ENCODE measurements around the gene DNAJC5G. TPM values are rescaled to one million over a fixed set of nuclear protein-coding genes. Genes with fewer than 3 reads are reported as not detected.

The DNAJC5G gene
- total RNA-seq, 1 experiment from 2014 or later: not detected

GRCh38 chr2:27306136-27306535 is 30.9 kb downstream of the DNAJC5G start:
- Mint-ChIP-seq H3K36me3 (ENCODE audit: insufficient read depth, unreplicated experiment) (peaks cover 16% of the 10 kb centered on the region), H3K4me3 (ENCODE audit: unreplicated experiment) (no peak overlapping the region), H3K4me1 (ENCODE audit: insufficient read depth, unreplicated experiment) (no peaks in the 10 kb centered on the region), H3K27me3 (ENCODE audit: insufficient read depth, unreplicated experiment) (no peaks in the 10 kb centered on the region), H3K27ac (ENCODE audit: low read depth, unreplicated experiment) (no peak overlapping the region), H3K9me3 (ENCODE audit: unreplicated experiment) (no peaks in the 10 kb centered on the region)
- DNase-seq (ENCODE audit: unreplicated experiment): no peak
- ChIA-PET CTCF (interaction anchor here (0.9 to 5.0 kb wide), 4 partner anchors 9 to 207 kb away, joined by 3 to 52 read pairs (median 4); no protein-coding TSS in a partner anchor), POLR2A (interaction anchor here (3.6 kb wide), 1 partner anchor 17 kb away, joined by 13 read pairs; the partner anchor contains the start of gene MPV17)
- intact Hi-C loops (cut with micrococcal nuclease): no loop called here
- no TSS peak for BruUV-seq (replicated peaks)
- no peak for TF ChIP-seq CTCF (IDR thresholded peaks at IDR 0.05; ENCODE audit: unreplicated experiment)

DNA sequence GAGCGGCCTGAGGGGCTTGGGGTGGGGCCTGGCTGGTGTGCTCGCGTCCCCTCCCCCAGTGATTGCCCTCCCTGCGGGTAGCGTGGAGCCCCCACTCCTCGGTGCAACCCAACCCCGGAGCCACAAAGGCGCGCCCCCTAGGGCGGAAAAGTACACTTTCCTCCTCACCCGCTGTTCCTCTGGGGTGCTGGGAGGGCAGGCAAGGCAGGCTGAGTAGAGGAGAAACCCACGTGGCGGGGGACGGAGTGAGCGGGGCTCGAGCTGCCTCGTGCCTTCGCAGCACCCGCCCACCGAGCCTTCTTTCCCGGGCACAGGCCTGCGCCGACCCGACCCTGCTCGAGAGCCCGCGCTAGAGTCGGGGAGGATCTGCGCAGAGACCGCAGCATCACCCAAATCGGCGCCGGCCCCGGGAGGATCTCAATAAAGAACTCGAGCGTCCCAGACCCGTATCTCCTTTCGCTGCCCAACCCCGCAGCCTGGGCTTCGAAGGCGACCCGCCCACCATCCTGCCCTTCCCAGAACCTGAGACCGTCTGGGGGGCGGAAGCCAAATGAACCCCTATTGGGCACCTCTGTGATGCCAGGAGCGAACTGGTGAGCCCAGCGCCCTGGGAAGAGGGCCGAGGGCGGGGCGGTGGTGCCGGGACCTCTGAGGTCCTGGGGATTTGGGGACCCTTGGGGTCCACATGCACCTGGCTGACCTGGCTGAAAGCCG is 31.5 kb downstream of the DNAJC5G start:
- no peak overlapping the region for H3K4me3 Mint-ChIP-seq (ENCODE audit: unreplicated experiment)
- peaks cover 21% of the 10 kb centered on the region for H3K36me3 Mint-ChIP-seq (ENCODE audit: insufficient read depth, unreplicated experiment)
- ChIA-PET CTCF (interaction anchor here (0.9 to 1.5 kb wide), 3 partner anchors 8 to 42 kb away, joined by 3 to 6 read pairs (median 3); no protein-coding TSS in a partner anchor), POLR2A (interaction anchor here (3.6 kb wide), 1 partner anchor 16 kb away, joined by 13 read pairs; the partner anchor contains the start of gene MPV17)
- no peaks in the 10 kb centered on the region for H3K27me3 Mint-ChIP-seq (ENCODE audit: insufficient read depth, unreplicated experiment)
- BruUV-seq (replicated peaks): no TSS peak
- H3K27ac Mint-ChIP-seq (ENCODE audit: low read depth, unreplicated experiment): no peak overlapping the region
- intact Hi-C loops (cut with micrococcal nuclease): no loop called here
- DNase-seq (ENCODE audit: unreplicated experiment): no peak
- no peaks in the 10 kb centered on the region for H3K4me1 Mint-ChIP-seq (ENCODE audit: insufficient read depth, unreplicated experiment)
- no peak for TF ChIP-seq CTCF (IDR thresholded peaks at IDR 0.05; ENCODE audit: unreplicated experiment)
- H3K9me3 Mint-ChIP-seq (ENCODE audit: unreplicated experiment): no peaks in the 10 kb centered on the region

DNA sequence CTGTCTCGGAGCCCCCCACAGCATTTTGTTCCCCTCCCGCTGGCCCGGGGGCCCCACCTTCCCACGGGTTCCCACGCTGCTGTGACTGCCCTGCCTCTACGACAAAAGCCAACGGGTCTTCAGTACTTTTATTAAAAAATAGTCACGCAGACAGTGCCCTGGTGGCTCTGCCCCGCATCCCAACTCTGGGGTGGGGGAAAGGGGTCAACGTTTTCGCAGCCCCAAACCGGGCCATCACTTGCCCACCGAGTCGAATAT is 32.0 kb downstream of the DNAJC5G start:
- H3K36me3 Mint-ChIP-seq (ENCODE audit: insufficient read depth, unreplicated experiment): peaks cover 26% of the 10 kb centered on the region
- TF ChIP-seq CTCF (IDR thresholded peaks at IDR 0.05; ENCODE audit: unreplicated experiment): no peak
- H3K4me1 Mint-ChIP-seq (ENCODE audit: insufficient read depth, unreplicated experiment): no peaks in the 10 kb centered on the region
- no TSS peak for BruUV-seq (replicated peaks)
- DNase-seq (ENCODE audit: unreplicated experiment): no peak
- H3K9me3 Mint-ChIP-seq (ENCODE audit: unreplicated experiment): no peaks in the 10 kb centered on the region
- H3K4me3 Mint-ChIP-seq (ENCODE audit: unreplicated experiment): no peak overlapping the region
- intact Hi-C loops (cut with micrococcal nuclease): no loop called here
- ChIA-PET POLR2A (no interaction called here), CTCF (no interaction called here)
- no peaks in the 10 kb centered on the region for H3K27me3 Mint-ChIP-seq (ENCODE audit: insufficient read depth, unreplicated experiment)
- H3K27ac Mint-ChIP-seq (ENCODE audit: low read depth, unreplicated experiment): no peak overlapping the region

GRCh38 chr2:27307545-27308358 is 32.5 kb downstream of the DNAJC5G start:
- no TSS peak for BruUV-seq (replicated peaks)

More at GRCh38 chr2:27307545-27308358, 32.5 kb downstream of the DNAJC5G start:
- DNase-seq (ENCODE audit: unreplicated experiment): no peak
- TF ChIP-seq CTCF (IDR thresholded peaks at IDR 0.05; ENCODE audit: unreplicated experiment): no peak
- Mint-ChIP-seq H3K4me3 (ENCODE audit: unreplicated experiment) (no peak overlapping the region), H3K36me3 (ENCODE audit: insufficient read depth, unreplicated experiment) (peaks cover 27% of the 10 kb centered on the region), H3K4me1 (ENCODE audit: insufficient read depth, unreplicated experiment) (no peaks in the 10 kb centered on the region), H3K9me3 (ENCODE audit: unreplicated experiment) (no peaks in the 10 kb centered on the region), H3K27me3 (ENCODE audit: insufficient read depth, unreplicated experiment) (no peaks in the 10 kb centered on the region), H3K27ac (ENCODE audit: low read depth, unreplicated experiment) (no peak overlapping the region)
- ChIA-PET POLR2A (no interaction called here), CTCF (interaction anchor here (0.6 to 1.0 kb wide), 3 partner anchors 14 to 239 kb away, joined by 3 to 5 read pairs (median 4); no protein-coding TSS in a partner anchor)
- intact Hi-C loops (cut with micrococcal nuclease): no loop called here
